ENCODE data around the gene MORC2.

Gene MORC2

GRCh38 chr22:30906946-30907345, 61.6 kb downstream of the MORC2 start:
- Histone ChIP-seq H3K36me3 (ENCODE audit: control insufficient read depth in 2 of 2, insufficient read depth in 1 of 2, low read length in 2 of 2) (peaks cover 0 to 28% of the 10 kb centered on the region in 2 experiments; a peak in 2 of 3 replicates), H3K9me3 (ENCODE audit: control insufficient read depth, insufficient read depth, low read depth, low read length) (no peaks in the 10 kb centered on the region), H3K4me3 (ENCODE audit: low read depth, low read length) (no peak overlapping the region), H3K27ac (ENCODE audit: extremely low read depth, low read depth, low read length) (no peak overlapping the region), H3K4me1 (ENCODE audit: control insufficient read depth, insufficient read depth, low read length) (no peaks in the 10 kb centered on the region)
- POLR2A ChIA-PET = no interaction called here
- no peak for TF ChIP-seq ZNF121 (tag by site-specific recombination; IDR thresholded peaks at IDR 0.05)
- TF ChIP-seq, protein P1, sequence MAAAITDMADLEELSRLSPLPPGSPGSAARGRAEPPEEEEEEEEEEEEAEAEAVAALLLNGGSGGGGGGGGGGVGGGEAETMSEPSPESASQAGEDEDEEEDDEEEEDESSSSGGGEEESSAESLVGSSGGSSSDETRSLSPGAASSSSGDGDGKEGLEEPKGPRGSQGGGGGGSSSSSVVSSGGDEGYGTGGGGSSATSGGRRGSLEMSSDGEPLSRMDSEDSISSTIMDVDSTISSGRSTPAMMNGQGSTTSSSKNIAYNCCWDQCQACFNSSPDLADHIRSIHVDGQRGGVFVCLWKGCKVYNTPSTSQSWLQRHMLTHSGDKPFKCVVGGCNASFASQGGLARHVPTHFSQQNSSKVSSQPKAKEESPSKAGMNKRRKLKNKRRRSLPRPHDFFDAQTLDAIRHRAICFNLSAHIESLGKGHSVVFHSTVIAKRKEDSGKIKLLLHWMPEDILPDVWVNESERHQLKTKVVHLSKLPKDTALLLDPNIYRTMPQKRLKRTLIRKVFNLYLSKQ (tag by site-specific recombination; IDR thresholded peaks at IDR 0.05; ENCODE audit: borderline replicate concordance) = no peak
- no peak for TF ChIP-seq ZBTB20 (tag by site-specific recombination; IDR thresholded peaks at IDR 0.05)
- no peak for TF ChIP-seq ZNF548 (tag by site-specific recombination; IDR thresholded peaks at IDR 0.05)
- no peak for TF ChIP-seq ZNF514 (tag by site-specific recombination; IDR thresholded peaks at IDR 0.05)
- TF ChIP-seq, protein P2, sequence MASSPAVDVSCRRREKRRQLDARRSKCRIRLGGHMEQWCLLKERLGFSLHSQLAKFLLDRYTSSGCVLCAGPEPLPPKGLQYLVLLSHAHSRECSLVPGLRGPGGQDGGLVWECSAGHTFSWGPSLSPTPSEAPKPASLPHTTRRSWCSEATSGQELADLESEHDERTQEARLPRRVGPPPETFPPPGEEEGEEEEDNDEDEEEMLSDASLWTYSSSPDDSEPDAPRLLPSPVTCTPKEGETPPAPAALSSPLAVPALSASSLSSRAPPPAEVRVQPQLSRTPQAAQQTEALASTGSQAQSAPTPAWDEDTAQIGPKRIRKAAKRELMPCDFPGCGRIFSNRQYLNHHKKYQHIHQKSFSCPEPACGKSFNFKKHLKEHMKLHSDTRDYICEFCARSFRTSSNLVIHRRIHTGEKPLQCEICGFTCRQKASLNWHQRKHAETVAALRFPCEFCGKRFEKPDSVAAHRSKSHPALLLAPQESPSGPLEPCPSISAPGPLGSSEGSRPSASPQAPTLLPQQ (tag by site-specific recombination; IDR thresholded peaks at IDR 0.05) = no peak
- no peak for TF ChIP-seq KLF9 (tag by site-specific recombination; IDR thresholded peaks at IDR 0.05; ENCODE audit: low read depth)
- TF ChIP-seq GLI2 (tag by site-specific recombination; IDR thresholded peaks at IDR 0.05; ENCODE audit: borderline replicate concordance, low read depth) = no peak
- CTCF ChIA-PET = interaction anchor here (0.5 to 6.8 kb wide), 6 partner anchors 13 to 515 kb away, joined by 3 to 89 read pairs (median 4); no protein-coding TSS in a partner anchor

DNA sequence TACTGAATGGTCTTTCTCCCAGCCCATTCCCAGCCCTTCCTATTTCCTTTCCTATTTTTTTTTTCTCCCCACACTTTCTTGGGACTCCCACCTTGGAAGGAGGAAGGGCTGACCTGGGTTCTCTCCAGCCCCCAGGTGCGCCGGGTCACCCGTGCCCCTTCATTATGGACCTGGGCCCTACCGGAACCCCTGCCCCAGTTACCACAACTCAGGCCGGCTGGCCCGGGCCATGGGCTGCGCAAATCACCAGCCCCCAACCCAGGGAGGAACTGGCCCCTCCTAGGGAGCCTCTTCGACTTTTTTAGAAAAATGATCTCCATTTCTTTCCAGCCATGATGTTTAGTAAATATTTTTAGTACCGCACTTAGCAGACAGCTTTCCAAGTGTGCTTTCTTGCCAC, 62.2 kb downstream of the MORC2 start:
- Histone ChIP-seq H3K4me1 (ENCODE audit: control insufficient read depth, insufficient read depth, low read length) (no peaks in the 10 kb centered on the region), H3K27ac (ENCODE audit: extremely low read depth, low read depth, low read length) (no peak overlapping the region), H3K4me3 (ENCODE audit: low read depth, low read length) (no peak overlapping the region), H3K36me3 (ENCODE audit: control insufficient read depth in 2 of 2, insufficient read depth in 1 of 2, low read length in 2 of 2) (peaks cover 0 to 28% of the 10 kb centered on the region in 2 experiments; a peak in 2 of 3 replicates), H3K9me3 (ENCODE audit: control insufficient read depth, insufficient read depth, low read depth, low read length) (no peaks in the 10 kb centered on the region)
- POLR2A ChIA-PET = no interaction called here
- CTCF ChIA-PET = interaction anchor here (0.7 to 6.8 kb wide), 5 partner anchors 14 to 252 kb away, joined by 3 to 89 read pairs (median 4); no protein-coding TSS in a partner anchor
- no peak for TF ChIP-seq ZNF184 (tag by site-specific recombination; IDR thresholded peaks at IDR 0.05)
- TF ChIP-seq OSR2 (tag by site-specific recombination; IDR thresholded peaks at IDR 0.05) = no peak
- TF ChIP-seq SCRT1 (tag by site-specific recombination; IDR thresholded peaks at IDR 0.05; ENCODE audit: borderline replicate concordance) = no peak
- TF ChIP-seq GLIS1 (tag by site-specific recombination; IDR thresholded peaks at IDR 0.05) = no peak
- TF ChIP-seq ZNF660 (tag by site-specific recombination; IDR thresholded peaks at IDR 0.05) = no peak
- no peak for TF ChIP-seq MZF1 (tag by site-specific recombination; IDR thresholded peaks at IDR 0.05; ENCODE audit: borderline replicate concordance)
- no peak for TF ChIP-seq ZNF394 (tag by site-specific recombination; IDR thresholded peaks at IDR 0.05; ENCODE audit: borderline replicate concordance)
- no peak for TF ChIP-seq ZNF302 (tag by site-specific recombination; IDR thresholded peaks at IDR 0.05; ENCODE audit: low read depth)
- TF ChIP-seq, protein P3, sequence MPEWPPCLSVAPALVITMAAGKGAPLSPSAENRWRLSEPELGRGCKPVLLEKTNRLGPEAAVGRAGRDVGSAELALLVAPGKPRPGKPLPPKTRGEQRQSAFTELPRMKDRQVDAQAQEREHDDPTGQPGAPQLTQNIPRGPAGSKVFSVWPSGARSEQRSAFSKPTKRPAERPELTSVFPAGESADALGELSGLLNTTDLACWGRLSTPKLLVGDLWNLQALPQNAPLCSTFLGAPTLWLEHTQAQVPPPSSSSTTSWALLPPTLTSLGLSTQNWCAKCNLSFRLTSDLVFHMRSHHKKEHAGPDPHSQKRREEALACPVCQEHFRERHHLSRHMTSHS (tag by site-specific recombination; IDR thresholded peaks at IDR 0.05) = no peak

- H3K4me3 ChIP-seq (ENCODE audit: low read depth, low read length) = no peak overlapping the region
- peaks cover 0 to 28% of the 10 kb centered on the region in 2 experiments; a peak in 2 of 3 replicates for H3K36me3 ChIP-seq (ENCODE audit: control insufficient read depth in 2 of 2, insufficient read depth in 1 of 2, low read length in 2 of 2)
- H3K27ac ChIP-seq (ENCODE audit: extremely low read depth, low read depth, low read length) = no peak overlapping the region
- no peaks in the 10 kb centered on the region for H3K9me3 ChIP-seq (ENCODE audit: control insufficient read depth, insufficient read depth, low read depth, low read length)
- ChIA-PET CTCF (no interaction called here), POLR2A (no interaction called here)
- H3K4me1 ChIP-seq (ENCODE audit: control insufficient read depth, insufficient read depth, low read length) = no peaks in the 10 kb centered on the region
- TF ChIP-seq ZNF624 (tag by site-specific recombination; IDR thresholded peaks at IDR 0.05) (no peak), ZNF175 (tag by site-specific recombination; IDR thresholded peaks at IDR 0.05) (no peak), ZFP41 (tag by site-specific recombination; IDR thresholded peaks at IDR 0.05; ENCODE audit: borderline replicate concordance) (no peak), ZNF248 (tag by site-specific recombination; IDR thresholded peaks at IDR 0.05) (no peak), ZNF664 (tag by site-specific recombination; IDR thresholded peaks at IDR 0.05) (no peak), ZNF2 (tag by site-specific recombination; IDR thresholded peaks at IDR 0.05) (no peak)
Observed at GRCh38 chr22:30905696-30906341, 62.8 kb downstream of the MORC2 start.
